ENCODE data around the gene RASAL2. TPM values are rescaled to one million over a fixed set of nuclear protein-coding genes. Genes with fewer than 3 reads are reported as not detected.

RASAL2 gene
- total and polyA plus RNA-seq, 2 of the 4 experiments (the other 2 are of a cell fraction): 13.1 to 20.6 TPM

- Histone ChIP-seq H4K20me1 (ENCODE audit: insufficient read depth, low read length) (no peaks in the 10 kb centered on the region), H3K79me1 (ENCODE audit: low read depth in 1 of 2, low read length in 2 of 2) (no peaks in the 10 kb centered on the region), H3K4ac (ENCODE audit: low read depth, low read length) (peak overlapping the region; percentile 59), H3K9me3 (ENCODE audit: control insufficient read depth, insufficient read depth, low read length) (no peaks in the 10 kb centered on the region), H2BK15ac (ENCODE audit: low read depth, low read length) (no peak overlapping the region), H3K14ac (replicated peaks; ENCODE audit: low read depth, low read length) (peak overlapping the region; percentile 57; the same call in 1 of the 2 replicates), H2AK5ac (ENCODE audit: low read depth, low read length) (no peak overlapping the region), H3K9ac (ENCODE audit: low read depth, low read length) (no peak overlapping the region), H3K9me1 (ENCODE audit: insufficient read depth, low read length) (peaks cover 17% of the 10 kb centered on the region), H2BK20ac (ENCODE audit: low read depth, low read length) (peak overlapping the region; percentile 69), H3K56ac (ENCODE audit: extremely low read depth, insufficient read depth, low read length) (no peak overlapping the region), H3K18ac (ENCODE audit: low read depth, low read length) (peak overlapping the region; percentile 25; the same call in 1 of the 2 replicates), H4K8ac (ENCODE audit: low read depth in 2 of 2, low read length in 2 of 2) (peak overlapping the region in 1 of 2 experiments; percentile 48; a peak in 3 of 4 replicates), H3K27ac (ENCODE audit: insufficient read depth, low read length) (no peak overlapping the region), H4K91ac (ENCODE audit: insufficient read depth, low read depth, low read length) (peak overlapping the region; percentile 58), H4K5ac (ENCODE audit: low read depth, low read length) (peak overlapping the region; percentile 6; the same call in 1 of the 2 replicates), H2BK5ac (ENCODE audit: low read depth, low read length, poor library complexity, severe bottlenecking) (peak overlapping the region; percentile 70), H3K23ac (ENCODE audit: low read depth, low read length) (no peak overlapping the region), H3K4me2 (ENCODE audit: low read depth, low read length) (no peak overlapping the region), H2BK120ac (ENCODE audit: low read depth, low read length) (peak overlapping the region; percentile 87), H2AFZ (replicated peaks; ENCODE audit: low read length, poor library complexity) (peak overlapping the region; percentile 83), H3K27me3 (ENCODE audit: control insufficient read depth, insufficient read depth, low read length) (no peaks in the 10 kb centered on the region), H2AK9ac (replicated peaks; ENCODE audit: low read depth, low read length, poor library complexity) (no peak overlapping the region), H3K4me3 (ENCODE audit: insufficient read depth, low read depth, low read length) (no peak overlapping the region), H3K4me1 (ENCODE audit: control insufficient read depth, insufficient read depth, low read length) (peaks cover 18% of the 10 kb centered on the region), H3K36me3 (ENCODE audit: control insufficient read depth, insufficient read depth, low read length) (no peaks in the 10 kb centered on the region)
- intact Hi-C loops (cut with micrococcal nuclease) (loop anchor here (5.0 kb wide), 1 partner anchor 34 kb away; the partner anchor contains the start of gene RASAL2), in situ Hi-C loops (cut with MboI; ENCODE audit: low sequenced_read_pairs) (no loop called here), dilution Hi-C loops (cut with HindIII; ENCODE audit: low sequenced_read_pairs, unreplicated experiment) (no loop called here)
- TF ChIP-seq CEBPB (IDR thresholded peaks at IDR 0.05; ENCODE audit: low read depth, low read length) (no peak), MAFK (IDR thresholded peaks at IDR 0.05; ENCODE audit: low read depth, low read length) (no peak), POLR2A (IDR thresholded peaks at IDR 0.05; ENCODE audit: low read depth, low read length) (no peak), USF2 (IDR thresholded peaks at IDR 0.05; ENCODE audit: low read depth, low read length) (peak; percentile 77), BHLHE40 (IDR thresholded peaks at IDR 0.05; ENCODE audit: low read depth, low read length) (peak; percentile 65), MXI1 (IDR thresholded peaks at IDR 0.05; ENCODE audit: borderline replicate concordance, low read depth, low read length) (0 out of 2 replicates have a peak, but pooled peaks have one; percentile 49)
- CTCF ChIA-PET: interaction anchor here (0.5 kb wide), 1 partner anchor 97 kb away, joined by 3 read pairs; no protein-coding TSS in a partner anchor
- POLR2A ChIA-PET (ENCODE audit: unreplicated experiment): no interaction called here
- WGBS, 2 experiments (ENCODE audit: extremely low coverage in 2 of 2, insufficient read length in 1 of 2): 0% methylated on average over 1 of the region's 7 CpGs; no CpG with 5 or more reads in 1 of the 2 experiments
- DNase-seq (peak; percentile 48), ATAC-seq (ENCODE audit: low read depth) (peak; percentile 62)
- BruUV-seq (replicated peaks): no TSS peak
Observed at GRCh38 chr1:178057912-178058534, 35.9 kb upstream of the RASAL2 start.
